Smooth muscle cell (in vitro differentiated cells): ENCODE data around the gene MPI. TPM values are rescaled to one million over a fixed set of nuclear protein-coding genes. Genes with fewer than 3 reads are reported as not detected.

Experiments used
- DNase-seq: peaks from one replicate; lab custom pipeline; 2025; ENCODE audit not compliant: unreplicated experiment; lab: John Stamatoyannopoulos, UW
- H2AFZ ChIP-seq: fragments of 200-600 bp; sonication (generic); 2 replicates; pipeline ENCODE4 v1.6.0; 2016; ENCODE audit warnings: antibody characterized with exemption, low read depth, mild to moderate bottlenecking
- H3F3A ChIP-seq: fragments of 200-600 bp; sonication (generic); 2 replicates; pipeline ENCODE4 v1.6.0; 2017; ENCODE audit warnings: antibody characterized with exemption, low read depth
- H3K27ac ChIP-seq: fragments of 200-600 bp; sonication (generic); 2 replicates; pipeline ENCODE4 v1.5.1; 2016; ENCODE audit warnings: low read depth, mild to moderate bottlenecking
- H3K27me3 ChIP-seq: fragments of 200-600 bp; sonication (generic); 2 replicates; pipeline ENCODE4 v1.6.1; 2016; ENCODE audit warnings: low read depth, mild to moderate bottlenecking
- H3K36me3 ChIP-seq: fragments of 200-600 bp; sonication (generic); 2 replicates; pipeline ENCODE4 v1.5.1; 2016; ENCODE audit warnings: low read depth
- H3K4me1 ChIP-seq: fragments of 200-600 bp; sonication (generic); 2 replicates; pipeline ENCODE4 v1.5.1; 2016; ENCODE audit warnings: low read depth
- H3K4me2 ChIP-seq: fragments of 200-600 bp; sonication (generic); 2 replicates; pipeline ENCODE4 v1.6.0; 2016; ENCODE audit warnings: mild to moderate bottlenecking
- H3K4me3 ChIP-seq: fragments of 200-600 bp; sonication (generic); 2 replicates; pipeline ENCODE4 v1.5.1; 2016; ENCODE audit warnings: mild to moderate bottlenecking
- H3K79me2 ChIP-seq: fragments of 200-600 bp; sonication (generic); 2 replicates; pipeline ENCODE4 v1.6.0; 2016; ENCODE audit warnings: low read depth, mild to moderate bottlenecking
- H3K9ac ChIP-seq: fragments of 200-600 bp; sonication (generic); 2 replicates; pipeline ENCODE4 v1.6.0; 2016; ENCODE audit warnings: low read depth
- H3K9me3 ChIP-seq: fragments of 200-600 bp; sonication (generic); replicated peaks from 2 replicates; pipeline ENCODE4 v1.5.1; 2016; ENCODE audit warnings: low read depth
- H4K20me1 ChIP-seq: fragments of 200-600 bp; sonication (generic); 2 replicates; pipeline ENCODE4 v1.6.0; 2016; ENCODE audit warnings: low read depth
- WGBS: methylation state at CpG from one replicate; pipeline ENCODE4 v1.1.7; 2016; ENCODE audit warnings: low lambda C conversion rate; 5-methylcytosine and 5-hydroxymethylcytosine counted together
- polyA plus RNA-seq: library from polyadenylated mRNA; unstranded; fragments of >200 nt; fragmentation: Nextera tagmentation; extraction: Ambion mirVana; gene quantifications from 2 replicates; pipeline ENCODE4 v1.2.1, GENCODE V29; 2016
- total RNA-seq: library from RNA; depleted of rRNA; stranded (reverse); fragments of >200 nt; gene quantifications from 2 replicates; pipeline ENCODE4 v1.2.3, GENCODE V29; 2014
- TF ChIP-seq, protein P1 (sequence below): fragments of 200-600 bp; sonication (generic); IDR thresholded peaks from 2 replicates; pipeline ENCODE4 v1.5.1; 2017; ENCODE audit warnings: borderline replicate concordance, mild to moderate bottlenecking, antibody characterized with exemption; ENCODE audit not compliant: insufficient read depth, poor library complexity, severe bottlenecking

MPI gene
- total and polyA plus RNA-seq, 2 experiments from 2014 or later: 41.9 to 43.6 TPM

DNA sequence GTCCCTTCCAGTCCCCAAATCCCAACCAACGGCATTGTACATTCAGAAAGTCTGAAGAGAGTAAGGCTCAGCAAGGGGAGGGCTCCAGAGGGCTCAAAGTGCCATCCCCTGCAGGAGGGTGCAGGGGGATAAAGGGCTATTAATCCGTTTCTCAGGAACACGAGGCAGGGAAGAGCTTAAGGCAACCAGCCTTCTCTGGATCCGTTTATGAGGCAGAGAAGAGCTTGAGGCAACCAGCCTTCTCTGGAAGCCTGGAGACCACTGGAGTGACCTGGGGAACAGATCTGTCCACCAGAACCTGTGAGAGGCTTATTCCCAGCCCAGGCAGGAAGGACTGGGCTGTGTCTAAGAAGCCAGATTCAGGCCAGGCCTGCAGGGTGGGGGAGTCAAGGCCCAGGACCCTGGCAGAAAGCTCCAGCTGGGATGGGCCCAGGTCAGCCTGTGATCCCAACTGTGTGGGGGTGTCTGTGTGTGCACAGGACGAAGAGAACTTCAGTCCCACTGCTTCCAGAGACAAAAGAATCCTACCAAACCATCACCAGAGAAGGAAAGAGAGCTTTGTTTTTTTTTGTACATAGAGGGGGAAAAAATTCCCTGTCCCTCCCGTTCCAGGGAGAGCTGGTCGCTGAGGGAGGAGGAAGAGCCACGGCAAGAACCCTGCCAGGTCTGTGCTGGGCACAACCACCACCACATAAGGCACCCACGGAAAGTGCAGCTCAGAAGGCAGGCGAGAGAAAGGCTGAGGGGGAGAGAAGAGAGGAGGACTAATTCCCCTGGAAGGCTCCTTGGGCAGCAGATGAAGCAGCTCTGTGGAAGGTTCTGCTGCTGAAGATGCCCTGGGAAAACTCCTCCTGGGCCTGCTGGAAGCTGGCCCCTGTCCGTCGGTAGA is 45.3 kb upstream of the MPI start:
- TF ChIP-seq, protein P1, sequence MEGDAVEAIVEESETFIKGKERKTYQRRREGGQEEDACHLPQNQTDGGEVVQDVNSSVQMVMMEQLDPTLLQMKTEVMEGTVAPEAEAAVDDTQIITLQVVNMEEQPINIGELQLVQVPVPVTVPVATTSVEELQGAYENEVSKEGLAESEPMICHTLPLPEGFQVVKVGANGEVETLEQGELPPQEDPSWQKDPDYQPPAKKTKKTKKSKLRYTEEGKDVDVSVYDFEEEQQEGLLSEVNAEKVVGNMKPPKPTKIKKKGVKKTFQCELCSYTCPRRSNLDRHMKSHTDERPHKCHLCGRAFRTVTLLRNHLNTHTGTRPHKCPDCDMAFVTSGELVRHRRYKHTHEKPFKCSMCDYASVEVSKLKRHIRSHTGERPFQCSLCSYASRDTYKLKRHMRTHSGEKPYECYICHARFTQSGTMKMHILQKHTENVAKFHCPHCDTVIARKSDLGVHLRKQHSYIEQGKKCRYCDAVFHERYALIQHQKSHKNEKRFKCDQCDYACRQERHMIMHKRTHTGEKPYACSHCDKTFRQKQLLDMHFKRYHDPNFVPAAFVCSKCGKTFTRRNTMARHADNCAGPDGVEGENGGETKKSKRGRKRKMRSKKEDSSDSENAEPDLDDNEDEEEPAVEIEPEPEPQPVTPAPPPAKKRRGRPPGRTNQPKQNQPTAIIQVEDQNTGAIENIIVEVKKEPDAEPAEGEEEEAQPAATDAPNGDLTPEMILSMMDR: no peak
- no peak overlapping the region for H3K4me3 ChIP-seq
- H3K79me2 ChIP-seq: no peaks in the 10 kb centered on the region
- peaks cover 4% of the 10 kb centered on the region for H3F3A ChIP-seq
- H2AFZ ChIP-seq: no peak overlapping the region
- no peak overlapping the region for H3K9ac ChIP-seq
- no peaks in the 10 kb centered on the region for H4K20me1 ChIP-seq
- no peak overlapping the region for H3K4me2 ChIP-seq
- H3K9me3 ChIP-seq: no peaks in the 10 kb centered on the region
- no peaks in the 10 kb centered on the region for H3K36me3 ChIP-seq
- H3K4me1 ChIP-seq: peaks cover 16% of the 10 kb centered on the region
- H3K27ac ChIP-seq: peak overlapping the region; percentile 94
- H3K27me3 ChIP-seq: no peaks in the 10 kb centered on the region
- 84% methylated on average over 12 of the region's 12 CpGs for WGBS
- DNase-seq: no peak

DNA sequence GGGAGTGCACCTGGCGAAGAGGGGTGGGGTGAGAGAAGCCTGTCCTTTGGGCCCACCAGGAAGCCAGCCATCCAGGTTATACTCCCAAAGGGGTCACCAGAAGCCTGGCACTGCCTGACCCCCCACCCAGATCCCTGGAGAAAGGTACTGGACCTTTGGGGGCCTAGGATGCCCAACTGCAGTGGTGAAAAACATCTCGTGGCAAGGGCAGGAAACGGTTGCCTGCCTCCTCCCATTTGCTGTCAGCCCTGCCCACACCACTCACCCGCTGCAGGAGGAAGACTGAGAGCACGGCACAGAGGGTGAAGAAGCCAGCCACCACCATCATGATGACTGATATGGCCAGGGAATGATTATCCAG is 44.7 kb upstream of the MPI start:
- 94% methylated on average over 5 of the region's 5 CpGs for WGBS
- Histone ChIP-seq H3K4me2 (no peak overlapping the region), H3K4me1 (peaks cover 16% of the 10 kb centered on the region), H3K9ac (no peak overlapping the region), H3K27ac (no peak overlapping the region), H4K20me1 (no peaks in the 10 kb centered on the region), H3K4me3 (no peak overlapping the region), H3K9me3 (no peaks in the 10 kb centered on the region), H3K27me3 (no peaks in the 10 kb centered on the region), H2AFZ (no peak overlapping the region), H3K36me3 (no peaks in the 10 kb centered on the region), H3F3A (peaks cover 4% of the 10 kb centered on the region), H3K79me2 (no peaks in the 10 kb centered on the region)
- DNase-seq: no peak
- TF ChIP-seq, protein P1: no peak

DNA sequence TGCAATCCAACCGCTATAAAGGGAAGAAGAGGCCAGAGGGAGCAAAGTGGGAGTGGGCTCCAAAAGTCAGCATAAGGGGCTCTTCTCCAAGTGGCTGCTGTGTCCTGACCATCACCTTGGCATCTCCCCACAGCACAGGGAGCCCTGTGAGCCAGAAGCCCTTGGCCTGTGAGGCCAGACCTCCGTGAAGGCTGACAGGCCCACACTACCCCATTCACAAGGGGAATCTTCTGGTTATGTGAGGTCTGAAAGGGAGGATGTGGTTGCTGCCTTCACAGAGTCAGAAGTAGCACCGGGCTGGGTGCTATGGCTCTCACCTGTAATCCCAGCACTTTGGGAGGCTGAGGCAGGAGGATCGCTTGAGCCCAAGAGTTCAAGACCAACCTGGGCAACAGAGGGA is 44.3 kb upstream of the MPI start:
- Histone ChIP-seq H3K4me3 (no peak overlapping the region), H3K4me1 (peaks cover 16% of the 10 kb centered on the region), H3K4me2 (no peak overlapping the region), H3K36me3 (no peaks in the 10 kb centered on the region), H3K9ac (no peak overlapping the region), H2AFZ (no peak overlapping the region), H3K27me3 (no peaks in the 10 kb centered on the region), H3K79me2 (no peaks in the 10 kb centered on the region), H3F3A (peaks cover 4% of the 10 kb centered on the region), H4K20me1 (no peaks in the 10 kb centered on the region), H3K9me3 (no peaks in the 10 kb centered on the region), H3K27ac (no peak overlapping the region)
- no peak for DNase-seq
- WGBS: 97% methylated on average over 4 of the region's 4 CpGs
- TF ChIP-seq, protein P1: no peak

GRCh38 chr15:74847432-74847831 is 42.4 kb upstream of the MPI start:
- Histone ChIP-seq H3K27ac (no peak overlapping the region), H3K36me3 (no peaks in the 10 kb centered on the region), H2AFZ (no peak overlapping the region), H4K20me1 (no peaks in the 10 kb centered on the region), H3K9ac (no peak overlapping the region), H3K4me1 (peaks cover 16% of the 10 kb centered on the region), H3F3A (peaks cover 4% of the 10 kb centered on the region), H3K27me3 (no peaks in the 10 kb centered on the region), H3K79me2 (no peaks in the 10 kb centered on the region), H3K9me3 (no peaks in the 10 kb centered on the region), H3K4me2 (no peak overlapping the region), H3K4me3 (no peak overlapping the region)
- DNase-seq: no peak
- WGBS: 98% methylated on average over 3 of the region's 3 CpGs
- TF ChIP-seq, protein P1: no peak
